ENCODE results near the gene SND1. TPM values are rescaled to one million over a fixed set of nuclear protein-coding genes. Genes with fewer than 3 reads are reported as not detected.

SND1 gene
- polyA plus RNA-seq, 1 donor = 144 TPM

- 67% methylated on average over 3 of the region's 16 CpGs for WGBS (ENCODE audit: insufficient coverage, low lambda C conversion rate)
- DNase-seq = no peak
- H3K27ac ChIP-seq (ENCODE audit: low read length) = no peak overlapping the region
- no peaks in the 10 kb centered on the region for H3K4me1 ChIP-seq (ENCODE audit: control insufficient read depth, insufficient read depth, low read length)
- H3K36me3 ChIP-seq (ENCODE audit: control insufficient read depth, insufficient read depth, low read length) = no peaks in the 10 kb centered on the region
- H3K4me3 ChIP-seq (ENCODE audit: low read length) = no peak overlapping the region
- H3K27me3 ChIP-seq (ENCODE audit: control insufficient read depth, insufficient read depth, low read length) = peaks cover 13% of the 10 kb centered on the region
- H3K9me3 ChIP-seq (ENCODE audit: control insufficient read depth, low read depth, low read length) = no peaks in the 10 kb centered on the region
Observed at GRCh38 chr7:128115821-128116723, 464.1 kb downstream of the SND1 start.

GRCh38 chr7:128116740-128117139, 464.7 kb downstream of the SND1 start:
- Histone ChIP-seq H3K27ac (ENCODE audit: low read length) (no peak overlapping the region), H3K4me1 (ENCODE audit: control insufficient read depth, insufficient read depth, low read length) (no peaks in the 10 kb centered on the region), H3K36me3 (ENCODE audit: control insufficient read depth, insufficient read depth, low read length) (no peaks in the 10 kb centered on the region), H3K9me3 (ENCODE audit: control insufficient read depth, low read depth, low read length) (no peaks in the 10 kb centered on the region), H3K4me3 (ENCODE audit: low read length) (no peak overlapping the region), H3K27me3 (ENCODE audit: control insufficient read depth, insufficient read depth, low read length) (peaks cover 14% of the 10 kb centered on the region)
- no CpG with 5 or more reads among the region's 9 CpGs for WGBS (ENCODE audit: insufficient coverage, low lambda C conversion rate)
- no peak for DNase-seq

- Histone ChIP-seq H3K4me1 (ENCODE audit: control insufficient read depth, insufficient read depth, low read length) (no peaks in the 10 kb centered on the region), H3K4me3 (ENCODE audit: low read length) (no peak overlapping the region), H3K27me3 (ENCODE audit: control insufficient read depth, insufficient read depth, low read length) (peaks cover 17% of the 10 kb centered on the region), H3K27ac (ENCODE audit: low read length) (no peak overlapping the region), H3K9me3 (ENCODE audit: control insufficient read depth, low read depth, low read length) (no peaks in the 10 kb centered on the region), H3K36me3 (ENCODE audit: control insufficient read depth, insufficient read depth, low read length) (no peaks in the 10 kb centered on the region)
- DNase-seq = no peak
- WGBS (ENCODE audit: insufficient coverage, low lambda C conversion rate) = 100% methylated on average over 1 of the region's 6 CpGs
Observed at GRCh38 chr7:128117691-128118090, 465.7 kb downstream of the SND1 start.

- DNase-seq = no peak
- no CpG with 5 or more reads among the region's 5 CpGs for WGBS (ENCODE audit: insufficient coverage, low lambda C conversion rate)
- no peaks in the 10 kb centered on the region for H3K36me3 ChIP-seq (ENCODE audit: control insufficient read depth, insufficient read depth, low read length)
Observed at GRCh38 chr7:128119036-128119435, 467.0 kb downstream of the SND1 start.

GRCh38 chr7:128120116-128120515, 468.1 kb downstream of the SND1 start:
- H3K36me3 ChIP-seq (ENCODE audit: control insufficient read depth, insufficient read depth, low read length) = no peaks in the 10 kb centered on the region
- no peaks in the 10 kb centered on the region for H3K4me1 ChIP-seq (ENCODE audit: control insufficient read depth, insufficient read depth, low read length)
- H3K27ac ChIP-seq (ENCODE audit: low read length) = no peak overlapping the region
- WGBS (ENCODE audit: insufficient coverage, low lambda C conversion rate) = 100% methylated on average over 3 of the region's 7 CpGs
- H3K9me3 ChIP-seq (ENCODE audit: control insufficient read depth, low read depth, low read length) = no peaks in the 10 kb centered on the region
- DNase-seq = no peak
- peaks cover 25% of the 10 kb centered on the region for H3K27me3 ChIP-seq (ENCODE audit: control insufficient read depth, insufficient read depth, low read length)
- no peak overlapping the region for H3K4me3 ChIP-seq (ENCODE audit: low read length)

More at GRCh38 chr7:128119036-128119435, 467.0 kb downstream of the SND1 start:
- no peak overlapping the region for H3K4me3 ChIP-seq (ENCODE audit: low read length)
- H3K9me3 ChIP-seq (ENCODE audit: control insufficient read depth, low read depth, low read length) = no peaks in the 10 kb centered on the region
- H3K27me3 ChIP-seq (ENCODE audit: control insufficient read depth, insufficient read depth, low read length) = peaks cover 27% of the 10 kb centered on the region
- no peak overlapping the region for H3K27ac ChIP-seq (ENCODE audit: low read length)
- no peaks in the 10 kb centered on the region for H3K4me1 ChIP-seq (ENCODE audit: control insufficient read depth, insufficient read depth, low read length)

- no peak for DNase-seq
- no CpG with 5 or more reads among the region's 7 CpGs for WGBS (ENCODE audit: insufficient coverage, low lambda C conversion rate)
Observed at GRCh38 chr7:128120976-128121490, 469.0 kb downstream of the SND1 start.

GRCh38 chr7:128121711-128122530, 469.9 kb downstream of the SND1 start:
- H3K27me3 ChIP-seq (ENCODE audit: control insufficient read depth, insufficient read depth, low read length) = peaks cover 17% of the 10 kb centered on the region
- no peak overlapping the region for H3K27ac ChIP-seq (ENCODE audit: low read length)
- H3K36me3 ChIP-seq (ENCODE audit: control insufficient read depth, insufficient read depth, low read length) = no peaks in the 10 kb centered on the region
- no peak for DNase-seq
- no peaks in the 10 kb centered on the region for H3K4me1 ChIP-seq (ENCODE audit: control insufficient read depth, insufficient read depth, low read length)
- H3K4me3 ChIP-seq (ENCODE audit: low read length) = no peak overlapping the region
- WGBS (ENCODE audit: insufficient coverage, low lambda C conversion rate) = 90% methylated on average over 2 of the region's 21 CpGs
- no peaks in the 10 kb centered on the region for H3K9me3 ChIP-seq (ENCODE audit: control insufficient read depth, low read depth, low read length)

More at GRCh38 chr7:128120976-128121490, 469.0 kb downstream of the SND1 start:
- Histone ChIP-seq H3K27me3 (ENCODE audit: control insufficient read depth, insufficient read depth, low read length) (peaks cover 16% of the 10 kb centered on the region), H3K27ac (ENCODE audit: low read length) (no peak overlapping the region), H3K4me1 (ENCODE audit: control insufficient read depth, insufficient read depth, low read length) (no peaks in the 10 kb centered on the region), H3K9me3 (ENCODE audit: control insufficient read depth, low read depth, low read length) (no peaks in the 10 kb centered on the region), H3K4me3 (ENCODE audit: low read length) (no peak overlapping the region), H3K36me3 (ENCODE audit: control insufficient read depth, insufficient read depth, low read length) (no peaks in the 10 kb centered on the region)

GRCh38 chr7:128122576-128123290, 470.7 kb downstream of the SND1 start:
- H3K9me3 ChIP-seq (ENCODE audit: control insufficient read depth, low read depth, low read length) = no peaks in the 10 kb centered on the region
- H3K4me1 ChIP-seq (ENCODE audit: control insufficient read depth, insufficient read depth, low read length) = no peaks in the 10 kb centered on the region
- H3K36me3 ChIP-seq (ENCODE audit: control insufficient read depth, insufficient read depth, low read length) = no peaks in the 10 kb centered on the region
- no peak overlapping the region for H3K27ac ChIP-seq (ENCODE audit: low read length)
- peaks cover 18% of the 10 kb centered on the region for H3K27me3 ChIP-seq (ENCODE audit: control insufficient read depth, insufficient read depth, low read length)
- H3K4me3 ChIP-seq (ENCODE audit: low read length) = no peak overlapping the region
- WGBS (ENCODE audit: insufficient coverage, low lambda C conversion rate) = no CpG with 5 or more reads among the region's 12 CpGs
- no peak for DNase-seq

GRCh38 chr7:128123291-128124037, 471.5 kb downstream of the SND1 start:
- WGBS (ENCODE audit: insufficient coverage, low lambda C conversion rate) = 10% methylated on average over 2 of the region's 12 CpGs
- H3K36me3 ChIP-seq (ENCODE audit: control insufficient read depth, insufficient read depth, low read length) = no peaks in the 10 kb centered on the region
- DNase-seq = no peak
- no peak overlapping the region for H3K4me3 ChIP-seq (ENCODE audit: low read length)
- H3K4me1 ChIP-seq (ENCODE audit: control insufficient read depth, insufficient read depth, low read length) = no peaks in the 10 kb centered on the region
- no peak overlapping the region for H3K27ac ChIP-seq (ENCODE audit: low read length)
- no peaks in the 10 kb centered on the region for H3K9me3 ChIP-seq (ENCODE audit: control insufficient read depth, low read depth, low read length)
- peaks cover 18% of the 10 kb centered on the region for H3K27me3 ChIP-seq (ENCODE audit: control insufficient read depth, insufficient read depth, low read length)

Measured in large intestine (tissue), 3 donors.